ENCODE data around the gene SVIL.

The SVIL gene

DNA sequence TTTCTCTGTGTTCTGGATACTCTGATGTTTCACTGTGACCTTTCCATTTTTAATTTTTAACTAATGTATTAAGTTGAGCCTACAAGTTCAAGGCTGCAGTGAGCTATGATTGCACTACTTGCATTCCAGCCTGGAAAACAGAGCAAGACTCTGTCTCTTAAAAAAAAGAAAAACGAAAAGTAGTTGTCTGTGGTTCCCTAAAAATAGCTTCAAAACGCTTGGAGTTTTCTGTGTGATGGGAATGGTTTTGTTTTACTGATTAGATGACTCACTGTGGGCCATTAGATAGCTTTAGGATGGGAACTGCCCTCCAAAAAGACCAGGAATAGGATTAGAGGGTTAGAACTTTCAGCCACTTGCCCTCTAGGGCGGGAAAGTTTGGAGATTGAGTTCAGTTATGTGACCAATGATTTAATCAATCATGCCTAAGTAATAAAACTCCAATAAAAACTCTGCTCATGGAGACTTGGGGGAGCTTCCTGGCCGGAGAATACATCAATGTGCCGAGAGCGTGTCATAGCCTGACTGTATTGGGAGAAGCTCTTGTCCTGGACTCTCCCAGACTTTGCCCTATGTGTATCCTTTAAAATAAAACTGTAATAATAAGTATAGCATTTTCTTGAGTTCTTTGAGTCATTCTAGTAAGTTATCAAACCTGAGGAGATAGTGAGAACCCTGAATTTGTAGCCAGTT, 198.8 kb downstream of the SVIL start:
- peaks cover 19 to 20% of the 10 kb centered on the region in 2 donors for H3K9me3 Mint-ChIP-seq
- DNase-seq: no peak
- H3K27me3 Mint-ChIP-seq: peaks cover 0 to 6% of the 10 kb centered on the region in 2 donors
- ATAC-seq (replicated peaks): no peak
- no peak overlapping the region for H3K4me3 Mint-ChIP-seq
- peaks cover 18 to 26% of the 10 kb centered on the region in 2 donors for H3K36me3 Mint-ChIP-seq
- H3K27ac Mint-ChIP-seq: no peak overlapping the region
- no peaks in the 10 kb centered on the region for H3K4me1 Mint-ChIP-seq

DNA sequence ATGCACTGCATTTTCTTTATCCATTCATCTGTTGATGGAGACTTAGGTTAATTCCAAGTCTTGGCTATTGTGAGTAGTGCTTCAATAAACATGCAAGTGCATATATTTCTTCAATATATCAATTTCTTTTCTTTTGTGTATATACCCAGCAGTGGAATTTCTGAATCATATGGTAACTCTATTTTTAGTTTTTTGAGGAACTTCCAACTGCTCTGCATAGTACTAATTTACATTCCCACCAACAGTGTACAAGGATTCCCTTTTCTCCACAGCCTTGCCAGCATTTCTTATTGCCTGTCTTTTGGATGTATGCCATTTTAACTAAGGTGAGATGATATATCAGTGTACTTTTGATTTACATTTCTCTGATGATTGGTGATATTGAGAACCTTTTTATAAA, 200.7 kb downstream of the SVIL start:
- Mint-ChIP-seq H3K4me1 (no peaks in the 10 kb centered on the region), H3K9me3 (peaks cover 15% of the 10 kb centered on the region in 2 donors), H3K36me3 (peaks cover 12 to 16% of the 10 kb centered on the region in 2 donors), H3K27me3 (peaks cover 0 to 6% of the 10 kb centered on the region in 2 donors), H3K27ac (no peak overlapping the region), H3K4me3 (no peak overlapping the region)
- DNase-seq: no peak
- ATAC-seq (replicated peaks): no peak

DNA sequence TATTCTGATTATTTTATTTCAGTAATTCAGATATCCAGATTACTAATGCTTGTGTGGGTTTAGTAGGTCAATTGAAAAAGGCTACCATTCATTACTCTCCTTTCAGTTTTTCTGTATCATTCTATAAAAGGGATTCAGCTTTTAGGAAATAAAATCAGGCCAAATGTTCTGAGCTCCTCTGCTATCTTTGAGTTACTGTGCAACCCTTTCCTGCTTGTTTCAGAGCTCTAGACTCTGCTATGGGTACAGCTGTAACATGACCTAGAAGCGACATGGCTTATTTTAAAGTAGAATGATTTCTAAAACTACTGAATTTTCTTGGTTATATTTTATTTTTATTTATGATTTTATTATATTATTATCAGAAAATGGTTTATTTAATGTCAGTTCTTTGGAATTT, 203.1 kb downstream of the SVIL start:
- Mint-ChIP-seq H3K9me3 (peaks cover 0 to 1% of the 10 kb centered on the region in 2 donors), H3K36me3 (no peaks in the 10 kb centered on the region), H3K27me3 (no peaks in the 10 kb centered on the region), H3K4me3 (no peak overlapping the region), H3K27ac (no peak overlapping the region), H3K4me1 (no peaks in the 10 kb centered on the region)
- ATAC-seq (replicated peaks) (no peak), DNase-seq (no peak)

DNA sequence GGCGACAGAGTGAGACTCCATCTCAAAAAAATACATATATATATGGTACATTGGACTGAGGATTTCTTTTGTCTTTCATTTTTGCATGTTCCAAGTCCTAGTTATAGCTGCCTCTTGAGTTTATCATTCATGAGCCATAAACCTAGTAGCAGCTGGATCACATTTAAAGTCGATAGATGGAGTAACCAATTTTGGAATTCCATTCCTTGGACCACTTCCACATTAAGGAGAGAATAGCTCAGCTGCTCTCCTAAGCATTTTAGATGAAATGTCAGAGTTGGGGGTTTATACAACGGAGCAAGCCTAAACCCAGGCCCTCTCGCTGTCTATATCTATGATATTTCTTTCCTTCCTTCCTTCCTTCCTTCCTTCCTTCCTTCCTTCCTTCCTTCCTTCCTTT, 204.7 kb downstream of the SVIL start:
- DNase-seq (no peak), ATAC-seq (replicated peaks) (no peak)
- Mint-ChIP-seq H3K4me1 (no peaks in the 10 kb centered on the region), H3K36me3 (no peaks in the 10 kb centered on the region), H3K27me3 (no peaks in the 10 kb centered on the region), H3K4me3 (no peak overlapping the region), H3K27ac (no peak overlapping the region), H3K9me3 (peaks cover 0 to 1% of the 10 kb centered on the region in 2 donors)

DNA sequence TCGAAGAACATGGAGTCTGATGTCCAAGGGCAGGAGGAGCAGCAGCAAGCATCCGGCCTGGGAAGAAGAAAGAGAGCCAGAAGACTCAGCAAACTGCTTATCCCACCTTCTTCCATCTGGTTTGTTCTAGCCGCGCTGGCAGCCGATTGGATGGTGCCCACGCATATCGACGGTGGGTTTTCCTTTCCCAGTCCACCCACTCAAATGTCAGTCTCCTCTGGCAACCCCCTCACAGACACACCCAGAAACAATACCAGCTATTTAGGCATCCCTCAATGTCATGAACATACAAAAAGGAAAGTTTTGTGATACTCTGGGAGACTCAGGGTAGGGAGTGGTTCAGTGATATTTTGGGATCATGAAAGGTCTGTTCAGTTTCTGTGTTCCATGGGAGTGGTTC, 206.3 kb downstream of the SVIL start:
- Mint-ChIP-seq H3K36me3 (no peaks in the 10 kb centered on the region), H3K27ac (no peak overlapping the region), H3K9me3 (peaks cover 0 to 3% of the 10 kb centered on the region in 2 donors), H3K27me3 (no peaks in the 10 kb centered on the region), H3K4me3 (no peak overlapping the region), H3K4me1 (no peaks in the 10 kb centered on the region)
- DNase-seq (no peak), ATAC-seq (replicated peaks) (no peak)

DNA sequence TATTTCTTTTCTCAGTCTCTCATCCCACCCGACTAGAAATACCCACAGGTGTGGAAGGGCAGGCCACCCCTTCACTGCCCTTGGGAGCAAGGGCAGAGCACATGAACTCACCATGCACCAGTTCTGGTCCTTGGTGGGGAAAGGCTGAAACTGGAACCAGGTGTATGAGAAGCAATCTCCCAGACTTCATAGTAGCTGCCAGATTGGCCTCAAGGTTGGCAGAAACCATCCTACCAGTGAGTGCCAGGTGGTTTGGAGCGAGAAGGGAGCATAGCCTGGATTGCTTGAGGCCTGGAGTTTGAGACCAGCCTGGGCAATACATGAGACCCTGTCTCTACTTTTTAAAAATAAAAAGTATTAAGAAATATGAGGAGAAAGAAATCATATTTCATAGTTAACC, 207.1 kb downstream of the SVIL start:
- DNase-seq (no peak), ATAC-seq (replicated peaks) (no peak)
- peaks cover 0 to 3% of the 10 kb centered on the region in 2 donors for H3K9me3 Mint-ChIP-seq
- H3K27ac Mint-ChIP-seq: no peak overlapping the region
- no peaks in the 10 kb centered on the region for H3K27me3 Mint-ChIP-seq
- H3K4me1 Mint-ChIP-seq: no peaks in the 10 kb centered on the region
- H3K36me3 Mint-ChIP-seq: no peaks in the 10 kb centered on the region
- no peak overlapping the region for H3K4me3 Mint-ChIP-seq

DNA sequence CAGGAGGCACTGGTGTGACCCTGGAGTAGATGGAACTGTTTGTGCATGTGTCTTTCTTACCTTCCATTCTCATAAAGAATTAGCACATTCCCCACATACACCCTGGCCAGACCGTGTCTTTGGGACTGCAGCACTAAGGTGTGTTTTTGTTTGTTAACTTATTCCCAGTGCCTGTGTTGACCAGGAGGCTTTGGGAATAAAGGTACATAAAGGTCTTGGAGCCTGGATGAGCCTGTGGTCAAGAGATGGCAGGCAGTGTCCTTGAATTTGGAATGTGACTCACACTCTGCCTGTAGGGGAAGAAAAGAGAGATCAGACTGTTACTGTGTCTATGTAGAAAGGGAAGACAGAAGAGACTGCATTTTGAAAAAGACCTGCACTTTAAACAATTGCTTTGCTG, 208.4 kb downstream of the SVIL start:
- peaks cover 5 to 6% of the 10 kb centered on the region in 2 donors for H3K36me3 Mint-ChIP-seq
- H3K4me1 Mint-ChIP-seq: no peaks in the 10 kb centered on the region
- peaks cover 0 to 3% of the 10 kb centered on the region in 2 donors for H3K9me3 Mint-ChIP-seq
- no peak for ATAC-seq (replicated peaks)
- no peak overlapping the region for H3K4me3 Mint-ChIP-seq
- H3K27me3 Mint-ChIP-seq: no peaks in the 10 kb centered on the region
- no peak overlapping the region for H3K27ac Mint-ChIP-seq
- DNase-seq: no peak

DNA sequence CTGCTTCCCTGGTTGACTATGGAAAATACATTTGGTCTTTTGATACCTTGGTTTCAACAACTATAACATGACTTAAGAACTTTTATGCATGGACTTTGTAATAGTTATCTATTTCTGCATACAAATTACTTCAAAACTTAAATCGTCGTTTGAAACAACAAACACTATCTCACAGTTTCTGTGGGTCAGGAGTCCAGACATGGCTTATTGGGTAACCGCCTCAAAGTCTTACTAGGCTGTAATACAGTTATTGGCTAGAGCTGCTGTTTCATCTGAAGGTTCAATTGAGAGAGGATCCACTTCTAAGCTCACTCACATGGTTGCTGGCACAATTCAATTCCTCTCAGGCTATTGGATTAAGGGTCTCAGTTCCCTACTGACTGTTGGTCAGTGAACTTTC, 210.8 kb downstream of the SVIL start:
- Mint-ChIP-seq H3K27ac (no peak overlapping the region), H3K36me3 (peaks cover 6 to 14% of the 10 kb centered on the region in 2 donors), H3K9me3 (peaks cover 0 to 1% of the 10 kb centered on the region in 2 donors), H3K4me3 (no peak overlapping the region), H3K4me1 (no peaks in the 10 kb centered on the region), H3K27me3 (no peaks in the 10 kb centered on the region)
- DNase-seq (no peak), ATAC-seq (replicated peaks) (no peak)

DNA sequence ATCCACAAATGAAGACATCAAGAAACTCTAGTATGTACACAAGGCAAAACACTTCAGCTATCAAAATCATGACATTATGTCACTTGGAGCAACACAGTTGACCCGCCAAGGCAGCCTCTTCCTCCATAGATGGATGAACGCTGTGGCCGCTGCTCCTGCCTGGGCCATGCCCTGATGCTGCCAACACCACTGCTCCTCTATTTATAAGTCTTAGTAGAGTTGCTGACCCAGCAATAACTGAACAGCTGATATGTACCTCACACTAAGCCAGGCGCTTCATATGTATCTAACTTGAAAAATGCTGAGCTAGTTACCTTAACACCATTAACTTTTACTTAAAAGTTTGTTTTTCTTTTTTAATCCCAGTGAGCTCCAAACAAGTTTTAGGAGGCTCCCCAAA, 214.0 kb downstream of the SVIL start:
- no peak overlapping the region for H3K27ac Mint-ChIP-seq
- H3K27me3 Mint-ChIP-seq: no peaks in the 10 kb centered on the region
- no peak overlapping the region for H3K4me3 Mint-ChIP-seq
- H3K4me1 Mint-ChIP-seq: no peaks in the 10 kb centered on the region
- DNase-seq: no peak
- H3K9me3 Mint-ChIP-seq: peaks cover 0 to 1% of the 10 kb centered on the region in 2 donors
- peaks cover 9 to 23% of the 10 kb centered on the region in 2 donors for H3K36me3 Mint-ChIP-seq
- ATAC-seq (replicated peaks): no peak

DNA sequence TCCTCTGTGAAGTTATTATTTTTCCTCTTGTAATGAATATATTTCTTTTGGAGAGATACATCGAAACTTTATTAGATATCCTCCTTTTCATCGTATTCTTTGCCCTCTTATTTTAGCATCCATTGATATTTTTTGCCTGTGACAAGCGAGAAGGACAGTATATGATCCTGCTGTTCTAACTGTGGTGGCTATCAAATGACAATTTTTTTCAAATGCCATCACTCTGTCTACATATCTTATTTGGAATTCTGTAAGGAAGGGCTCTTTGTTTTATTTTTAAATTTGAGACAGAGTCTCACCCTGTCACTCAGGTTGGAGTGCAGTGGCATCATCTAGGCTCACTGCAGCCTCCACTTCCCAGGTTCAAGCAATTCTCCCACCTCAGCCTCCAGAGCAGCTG, 217.4 kb downstream of the SVIL start:
- no peak overlapping the region for H3K27ac Mint-ChIP-seq
- DNase-seq: no peak
- peaks cover 0 to under 1% of the 10 kb centered on the region in 2 donors for H3K4me1 Mint-ChIP-seq
- H3K27me3 Mint-ChIP-seq: no peaks in the 10 kb centered on the region
- ATAC-seq (replicated peaks): no peak
- H3K4me3 Mint-ChIP-seq: no peak overlapping the region
- peaks cover 11 to 26% of the 10 kb centered on the region in 2 donors for H3K36me3 Mint-ChIP-seq
- H3K9me3 Mint-ChIP-seq: no peaks in the 10 kb centered on the region

DNA sequence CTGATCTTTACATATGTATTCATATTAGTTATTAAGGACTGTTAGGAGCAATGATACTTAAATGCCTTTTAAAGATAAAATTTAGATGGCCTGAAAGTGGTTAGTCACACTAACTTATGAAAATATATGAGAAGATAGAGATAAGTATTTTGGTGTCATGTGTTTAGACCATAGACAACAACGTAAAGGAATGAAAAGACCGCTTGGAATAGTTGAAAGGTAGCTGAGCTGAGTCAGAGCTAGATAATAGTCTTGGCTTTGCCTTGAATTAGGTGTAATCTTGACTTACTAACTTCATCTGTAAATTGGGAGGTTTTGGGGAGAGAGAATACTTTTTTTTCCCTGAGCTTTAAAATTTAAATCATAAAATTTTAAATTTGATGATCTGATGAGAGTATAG, 218.9 kb downstream of the SVIL start:
- H3K36me3 Mint-ChIP-seq: peaks cover 5 to 20% of the 10 kb centered on the region in 2 donors
- ATAC-seq (replicated peaks) (no peak), DNase-seq (no peak)
- H3K9me3 Mint-ChIP-seq: no peaks in the 10 kb centered on the region
- H3K4me1 Mint-ChIP-seq: peaks cover 2 to 5% of the 10 kb centered on the region in 2 donors
- H3K4me3 Mint-ChIP-seq: no peak overlapping the region
- peak overlapping the region; percentile 65 for H3K27ac Mint-ChIP-seq
- no peaks in the 10 kb centered on the region for H3K27me3 Mint-ChIP-seq

DNA sequence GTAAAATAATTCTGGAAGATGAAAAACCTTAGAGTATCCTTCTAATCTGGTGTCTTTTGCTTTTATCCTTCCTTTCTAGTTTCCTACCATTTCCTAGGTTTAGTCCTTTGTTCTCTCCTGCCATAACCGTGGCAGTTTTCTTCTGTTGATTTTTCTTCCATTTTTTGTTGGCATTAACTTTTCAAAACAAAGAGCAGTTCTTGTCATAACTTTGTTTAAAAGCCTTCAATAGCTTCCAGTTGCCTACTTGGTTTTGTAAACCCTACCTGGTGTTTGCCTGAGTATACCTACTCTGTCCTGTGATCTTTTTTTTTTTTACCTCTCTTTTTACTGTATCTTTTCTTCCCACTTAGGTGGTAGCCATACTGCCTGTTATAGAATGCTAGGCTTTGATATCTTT, 220.3 kb downstream of the SVIL start:
- Mint-ChIP-seq H3K27ac (no peak overlapping the region), H3K4me1 (peaks cover 8 to 12% of the 10 kb centered on the region in 2 donors), H3K27me3 (peaks cover under 1 to 5% of the 10 kb centered on the region in 2 donors), H3K36me3 (peaks cover 5 to 15% of the 10 kb centered on the region in 2 donors), H3K4me3 (no peak overlapping the region), H3K9me3 (no peaks in the 10 kb centered on the region)
- ATAC-seq (replicated peaks) (no peak), DNase-seq (no peak)

DNA sequence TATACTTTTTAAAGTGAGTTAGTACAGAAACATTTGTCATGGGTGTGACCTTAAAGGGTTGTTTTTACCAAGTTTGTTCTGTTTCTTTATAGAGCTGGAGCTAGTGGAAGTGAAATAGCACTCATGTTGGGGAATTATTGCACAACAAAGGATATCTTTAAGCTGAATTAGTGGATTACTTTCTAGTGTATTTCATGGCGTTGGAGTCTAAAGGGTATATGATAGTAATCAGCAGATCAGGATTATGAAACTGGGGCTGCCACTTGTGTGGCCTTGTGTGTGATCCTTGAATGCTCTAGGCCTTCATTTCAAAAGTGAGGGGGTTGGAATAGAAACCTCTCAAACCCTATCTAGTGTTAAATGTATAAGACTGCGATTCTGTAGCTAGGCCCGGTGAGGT, 222.3 kb downstream of the SVIL start:
- H3K27me3 Mint-ChIP-seq: peaks cover 5 to 6% of the 10 kb centered on the region in 2 donors
- H3K4me1 Mint-ChIP-seq: peaks cover 11 to 18% of the 10 kb centered on the region in 2 donors
- H3K27ac Mint-ChIP-seq: no peak overlapping the region
- no peaks in the 10 kb centered on the region for H3K9me3 Mint-ChIP-seq
- peaks cover 2 to 14% of the 10 kb centered on the region in 2 donors for H3K36me3 Mint-ChIP-seq
- no peak overlapping the region for H3K4me3 Mint-ChIP-seq
- no peak for ATAC-seq (replicated peaks)
- no peak for DNase-seq

DNA sequence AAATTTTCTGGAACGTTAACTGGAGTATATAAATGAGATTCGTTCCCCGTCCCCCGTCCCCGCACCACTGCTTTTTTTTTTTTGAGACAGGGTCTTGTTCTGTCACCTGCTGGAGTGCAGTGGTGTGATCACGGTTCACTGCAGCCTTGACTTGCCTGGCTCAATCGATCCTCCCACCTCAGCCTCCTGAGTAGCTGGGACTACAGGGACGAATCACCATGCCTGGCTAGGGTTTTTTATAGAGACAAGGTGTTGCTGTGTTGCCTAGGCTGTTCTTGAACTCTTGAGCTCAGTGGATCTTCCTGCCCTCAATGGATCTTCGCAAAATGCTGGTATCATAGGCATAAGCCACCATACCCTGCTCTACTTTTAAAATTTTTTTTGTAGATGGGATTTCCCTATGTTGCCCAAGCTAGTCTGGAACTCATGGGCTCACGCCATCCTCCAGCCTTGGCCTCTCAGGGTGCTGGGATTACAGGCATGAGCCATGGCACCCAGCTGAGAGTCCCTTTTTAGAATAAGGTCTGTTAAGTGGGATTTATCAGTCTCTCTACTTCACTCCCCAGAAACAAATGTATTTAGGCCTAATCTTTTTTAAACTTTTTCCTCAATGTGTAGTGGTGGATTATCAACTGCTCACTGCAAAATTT, 223.0 kb downstream of the SVIL start:
- ATAC-seq (replicated peaks) (no peak), DNase-seq (no peak)
- Mint-ChIP-seq H3K4me1 (peaks cover 11 to 18% of the 10 kb centered on the region in 2 donors), H3K9me3 (no peaks in the 10 kb centered on the region), H3K4me3 (no peak overlapping the region), H3K27ac (no peak overlapping the region), H3K36me3 (peaks cover 2 to 9% of the 10 kb centered on the region in 2 donors), H3K27me3 (peaks cover 5 to 6% of the 10 kb centered on the region in 2 donors)

Data from stimulated activated naive B cell treated with anti-CD40 and anti-IgM and Interleukin-4, amounts not matched to agents 10 μg/mL and 1 μg/mL and 100 μg/mL, for 72 hours (primary cell).